Esophagus muscularis mucosa (tissue), 4 donors: ENCODE data around the gene VDR. TPM values are rescaled to one million over a fixed set of nuclear protein-coding genes. Genes with fewer than 3 reads are reported as not detected.

ENCODE experiments used
- DNase-seq: peaks from one replicate; pipeline ENCODE4 v3.0.0-alpha.2; 2017; ENCODE audit errors: extremely low spot score
- H3K27ac ChIP-seq, 4 donors: fragments of 200-600 bp; sonication (generic); replicated peaks in 1 of 4; 1 replicate in 3 of 4; 2 replicates in 1 of 4; pipeline ENCODE4 v1.5.1; 2016 to 2019; ENCODE audit warnings: mild to moderate bottlenecking in 1 of 4
- H3K27me3 ChIP-seq, 4 donors: fragments of 200-600 bp; sonication (generic); one replicate each; pipeline versions ENCODE4 v1.5.1 to v1.6.0; 2016 to 2019
- H3K36me3 ChIP-seq, 4 donors: fragments of 200-600 bp; sonication (generic); one replicate each; pipeline ENCODE4 v1.5.1; 2016 to 2019
- H3K4me1 ChIP-seq, 4 donors: fragments of 200-600 bp; sonication (generic); one replicate each; pipeline ENCODE4 v1.5.1; 2016 to 2019
- H3K4me3 ChIP-seq, 4 donors: fragments of 200-600 bp; sonication (generic); 1 replicate in 2 of 4; 2 replicates in 2 of 4; pipeline ENCODE4 v1.5.1; 2016 to 2019; ENCODE audit warnings: mild to moderate bottlenecking in 4 of 4, moderate library complexity in 1 of 4
- H3K9me3 ChIP-seq, 4 donors: fragments of 200-600 bp; sonication (generic); 1 replicate in 3 of 4; 2 replicates in 1 of 4; pipeline ENCODE4 v1.5.1; 2016 to 2019
- EP300 ChIP-seq: sonication (generic); formaldehyde crosslinking; IDR thresholded peaks from one replicate; pipeline ENCODE4 v1.6.1; 2017; ENCODE audit warnings: antibody characterized with exemption
- POLR2A ChIP-seq: fragments of 450-650 bp; IDR thresholded peaks from one replicate; pipeline ENCODE4 v1.6.1; 2017; ENCODE audit warnings: antibody characterized with exemption, moderate library complexity, mild to moderate bottlenecking, low read depth
- POLR2AphosphoS5 ChIP-seq, 2 donors: sonication (generic); formaldehyde crosslinking; IDR thresholded peaks; one replicate each; pipeline ENCODE4 v1.6.1; 2017; ENCODE audit warnings: antibody characterized with exemption in 2 of 2
- WGBS: methylation state at CpG from one replicate; pipeline ENCODE4 v1.1.5; 2018; 5-methylcytosine and 5-hydroxymethylcytosine counted together
- intact Hi-C: fragments of 100-400 bp; cut with DNase I; formaldehyde crosslinking; loops from one replicate; pipeline ENCODE4 v1.15.1; 2023
- total RNA-seq, 4 donors: library from RNA; depleted of rRNA; stranded (reverse); fragments of >200 nt; gene quantifications; one replicate each; pipeline versions ENCODE4 v1.1.0 to v1.2.1, GENCODE V29; 2016
- TF ChIP-seq, protein P1 (sequence below), 3 experiments: fragments of 200-600 bp in 2 of 3; fragments of 450-650 bp in 1 of 3; sonication (generic) in 2 of 3; IDR thresholded peaks; one replicate each; pipeline ENCODE4 v1.5.1; 2017 to 2019; ENCODE audit warnings: antibody characterized with exemption in 3 of 3, mild to moderate bottlenecking in 2 of 3, moderate library complexity in 1 of 3

The VDR gene
- total RNA-seq, 4 donors from 2014 or later: 0.42 to 2.8 (median 2.1) TPM

DNA sequence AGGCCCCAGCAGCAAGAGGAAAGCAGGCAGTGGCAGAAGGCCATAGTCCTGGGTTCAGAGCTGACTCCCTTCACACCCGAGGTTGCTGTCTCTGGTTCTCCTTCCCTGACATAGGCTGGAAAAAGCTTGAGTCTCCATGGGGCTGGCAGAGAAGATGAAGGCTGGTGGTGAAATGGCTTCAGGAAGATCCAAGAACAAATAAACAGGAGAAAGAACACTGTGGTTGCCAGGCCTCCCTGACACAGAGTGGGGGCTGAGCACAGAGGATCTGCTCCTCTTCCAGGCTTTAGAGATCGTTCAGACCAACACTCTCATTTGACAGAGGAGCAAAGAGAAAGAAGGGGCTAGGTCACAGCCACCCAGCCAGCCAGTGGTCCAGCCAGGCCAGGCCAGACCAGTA, 99.4 kb downstream of the VDR start:
- no peaks in the 10 kb centered on the region for H3K27me3 ChIP-seq
- peak overlapping the region; percentile 92 to 99 (median 98) for H3K27ac ChIP-seq
- H3K4me1 ChIP-seq: peaks cover 100% of the 10 kb centered on the region in 4 donors
- TF ChIP-seq POLR2AphosphoS5 (IDR thresholded peaks at IDR 0.05) (peak; percentile 28 to 55), EP300 (no peak)
- WGBS: 13% methylated on average over 2 of the region's 2 CpGs
- no peak for DNase-seq
- peaks cover 0 to 20% (median 7%) of the 10 kb centered on the region in 4 donors for H3K36me3 ChIP-seq
- no peaks in the 10 kb centered on the region for H3K9me3 ChIP-seq
- H3K4me3 ChIP-seq: peak overlapping the region in 1 of 4 donors; percentile 4
- intact Hi-C loops: loop anchor here (2.0 kb wide), 1 partner anchor 31 kb away; no protein-coding TSS in a partner anchor

DNA sequence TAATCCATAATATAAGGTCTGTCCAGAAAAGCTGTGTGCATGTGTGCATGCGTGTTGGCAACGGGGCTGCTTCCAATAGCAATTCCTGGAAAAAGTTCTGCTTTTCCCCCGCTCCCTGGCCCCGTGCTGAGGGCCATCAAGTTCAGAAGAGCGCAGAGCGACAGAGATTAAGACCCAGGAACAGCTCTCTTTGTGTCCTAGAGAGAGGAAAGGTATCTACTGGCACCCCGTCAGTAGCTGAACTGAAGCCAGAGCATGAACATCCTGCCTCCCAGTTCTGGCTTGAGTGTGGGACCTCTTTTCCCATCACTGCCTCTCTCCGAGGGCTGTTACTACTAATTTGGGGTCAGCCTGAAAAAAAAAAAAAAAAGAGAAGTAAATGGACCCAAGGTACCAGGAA, 100.6 kb downstream of the VDR start:
- no peak for DNase-seq
- Histone ChIP-seq H3K27ac (peak overlapping the region; percentile 92 to 99 (median 98)), H3K4me1 (peaks cover 100% of the 10 kb centered on the region in 4 donors), H3K27me3 (no peaks in the 10 kb centered on the region), H3K36me3 (peaks cover 0 to 25% (median 9%) of the 10 kb centered on the region in 4 donors), H3K9me3 (no peaks in the 10 kb centered on the region), H3K4me3 (peak overlapping the region in 1 of 4 donors; percentile 4)
- WGBS: 46% methylated on average over 7 of the region's 8 CpGs
- TF ChIP-seq, protein P1, sequence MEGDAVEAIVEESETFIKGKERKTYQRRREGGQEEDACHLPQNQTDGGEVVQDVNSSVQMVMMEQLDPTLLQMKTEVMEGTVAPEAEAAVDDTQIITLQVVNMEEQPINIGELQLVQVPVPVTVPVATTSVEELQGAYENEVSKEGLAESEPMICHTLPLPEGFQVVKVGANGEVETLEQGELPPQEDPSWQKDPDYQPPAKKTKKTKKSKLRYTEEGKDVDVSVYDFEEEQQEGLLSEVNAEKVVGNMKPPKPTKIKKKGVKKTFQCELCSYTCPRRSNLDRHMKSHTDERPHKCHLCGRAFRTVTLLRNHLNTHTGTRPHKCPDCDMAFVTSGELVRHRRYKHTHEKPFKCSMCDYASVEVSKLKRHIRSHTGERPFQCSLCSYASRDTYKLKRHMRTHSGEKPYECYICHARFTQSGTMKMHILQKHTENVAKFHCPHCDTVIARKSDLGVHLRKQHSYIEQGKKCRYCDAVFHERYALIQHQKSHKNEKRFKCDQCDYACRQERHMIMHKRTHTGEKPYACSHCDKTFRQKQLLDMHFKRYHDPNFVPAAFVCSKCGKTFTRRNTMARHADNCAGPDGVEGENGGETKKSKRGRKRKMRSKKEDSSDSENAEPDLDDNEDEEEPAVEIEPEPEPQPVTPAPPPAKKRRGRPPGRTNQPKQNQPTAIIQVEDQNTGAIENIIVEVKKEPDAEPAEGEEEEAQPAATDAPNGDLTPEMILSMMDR (IDR thresholded peaks at IDR 0.05): no peak
- intact Hi-C loops: loop anchor here (2.0 kb wide), 1 partner anchor 33 kb away; no protein-coding TSS in a partner anchor

DNA sequence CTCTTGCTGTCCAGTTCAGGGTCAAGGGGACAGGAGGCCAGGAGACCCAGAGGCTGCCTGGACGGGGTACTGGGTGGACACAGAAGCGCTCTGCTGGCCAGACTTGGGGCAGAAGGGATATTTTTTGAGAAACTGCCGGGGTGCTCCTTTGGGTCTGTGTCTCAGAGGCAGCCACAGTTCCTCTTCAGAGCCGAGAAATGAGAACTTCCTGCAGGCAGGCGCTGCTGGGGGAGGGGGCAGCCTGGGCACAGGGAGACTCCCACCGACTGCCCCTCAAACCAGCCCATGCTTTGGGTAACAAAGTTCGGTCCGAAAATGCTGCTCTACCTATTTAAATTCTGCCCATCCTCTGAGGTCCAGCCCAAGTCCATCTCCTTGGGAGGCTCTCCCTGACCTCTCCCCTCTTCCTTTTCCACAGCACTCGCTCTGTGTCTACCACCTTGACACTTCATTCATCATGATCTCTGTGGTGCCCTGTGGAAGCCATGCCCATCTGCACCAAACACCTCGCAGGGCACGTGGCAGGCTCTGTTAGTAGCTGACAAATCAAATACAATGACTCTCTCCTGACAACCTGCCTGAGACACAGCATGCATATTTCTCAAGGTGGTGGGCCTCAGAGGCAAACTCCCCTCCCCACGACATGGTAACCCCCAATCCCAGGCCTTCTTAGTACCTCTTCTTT, 101.5 kb downstream of the VDR start:
- 69% methylated on average over 9 of the region's 12 CpGs for WGBS
- H3K27ac ChIP-seq: peak overlapping the region; percentile 92 to 99 (median 98)
- intact Hi-C loops: no loop called here
- H3K36me3 ChIP-seq: peaks cover 4 to 34% (median 16%) of the 10 kb centered on the region in 4 donors
- TF ChIP-seq, protein P1 (IDR thresholded peaks at IDR 0.05): no peak
- TF ChIP-seq POLR2A (no peak), POLR2AphosphoS5 (IDR thresholded peaks at IDR 0.05) (no peak), EP300 (no peak)
- DNase-seq: no peak
- no peak overlapping the region for H3K4me3 ChIP-seq
- no peaks in the 10 kb centered on the region for H3K27me3 ChIP-seq
- H3K9me3 ChIP-seq: no peaks in the 10 kb centered on the region
- H3K4me1 ChIP-seq: peaks cover 99 to 100% (median 100%) of the 10 kb centered on the region in 4 donors

DNA sequence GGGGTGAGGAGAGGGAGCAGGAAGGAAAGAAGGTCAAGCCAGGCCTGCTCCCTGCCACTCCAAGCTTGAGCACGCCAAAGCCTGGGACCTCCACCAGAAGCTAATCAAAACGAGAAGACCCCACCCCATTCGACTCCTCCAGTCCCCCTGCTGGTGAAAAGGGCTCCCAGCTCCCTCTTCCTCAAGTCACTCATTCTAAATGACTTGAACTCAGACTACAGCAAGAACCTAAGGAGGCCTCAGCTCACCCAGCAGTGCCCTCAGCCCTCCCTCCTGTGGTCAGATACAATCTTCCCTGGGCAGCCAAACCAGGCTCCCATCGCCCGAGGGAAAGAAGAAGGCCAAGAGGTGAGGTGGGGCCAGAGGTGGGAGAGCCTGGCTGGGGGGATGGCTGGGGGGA, 102.5 kb downstream of the VDR start:
- Histone ChIP-seq H3K4me3 (peak overlapping the region in 1 of 4 donors; percentile 13), H3K27ac (peak overlapping the region; percentile 92 to 99 (median 98)), H3K36me3 (peaks cover 15 to 44% (median 26%) of the 10 kb centered on the region in 4 donors), H3K9me3 (no peaks in the 10 kb centered on the region), H3K27me3 (no peaks in the 10 kb centered on the region), H3K4me1 (peaks cover 91 to 100% (median 97%) of the 10 kb centered on the region in 4 donors)
- WGBS: 36% methylated on average over 4 of the region's 5 CpGs
- intact Hi-C loops: no loop called here
- TF ChIP-seq POLR2AphosphoS5 (IDR thresholded peaks at IDR 0.05) (no peak), EP300 (no peak), POLR2A (no peak)
- TF ChIP-seq, protein P1 (IDR thresholded peaks at IDR 0.05): peak in 1 of 3 experiments; percentile 27
- no peak for DNase-seq

DNA sequence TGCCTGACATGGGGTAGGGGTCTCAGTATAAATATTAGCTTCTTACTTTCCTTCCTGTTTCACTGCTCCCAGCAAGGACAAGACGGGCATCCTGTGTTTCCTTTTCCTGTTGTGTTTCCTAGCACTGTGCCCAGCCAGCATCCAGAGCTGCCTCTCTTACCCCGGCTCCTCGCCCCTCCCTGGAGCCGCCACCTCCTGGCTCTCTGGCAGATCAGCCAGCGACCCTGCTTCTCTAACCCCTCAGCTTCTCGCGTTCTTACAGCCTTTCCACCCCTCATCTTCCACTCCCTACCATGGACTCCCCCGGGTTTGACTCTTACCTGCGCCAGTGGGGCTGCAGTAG, 102.9 kb downstream of the VDR start:
- H3K27ac ChIP-seq: peak overlapping the region; percentile 92 to 99 (median 98)
- no peaks in the 10 kb centered on the region for H3K9me3 ChIP-seq
- no peak for DNase-seq
- intact Hi-C loops: no loop called here
- TF ChIP-seq POLR2A: no peak
- TF ChIP-seq EP300: no peak
- whole genome bisulfite sequencing: 47% methylated on average over 9 of the region's 9 CpGs
- H3K4me3 ChIP-seq: peak overlapping the region in 1 of 4 donors; percentile 13
- peaks cover 19 to 48% (median 30%) of the 10 kb centered on the region in 4 donors for H3K36me3 ChIP-seq
- no peaks in the 10 kb centered on the region for H3K27me3 ChIP-seq
- peaks cover 87 to 100% (median 93%) of the 10 kb centered on the region in 4 donors for H3K4me1 ChIP-seq
